IMR-90 (cell line): ENCODE measurements around the gene BCAP31. TPM values are rescaled to one million over a fixed set of nuclear protein-coding genes. Genes with fewer than 3 reads are reported as not detected.
A peak's percentile ranks its signal among the peaks of the same experiment; 100 is the strongest.

Experiments
- ATAC-seq: fragments of 200-7000 bp; cut with Tn5 transposase; 2 replicates; pipeline ENCODE4 v1.9.1; 2020; ENCODE audit warnings: low read depth, mild to moderate bottlenecking, moderate library complexity
- BruUV-seq: library from RNA; stranded (reverse); fragments of 400-500 nt; replicated peaks from 2 replicates; lab custom pipeline; 2021; lab: Mats Ljungman, UMichigan
- CTCF ChIA-PET: fragments of 300-600 bp; formaldehyde crosslinking; extraction: SDS; loops from one replicate; lab custom pipeline; 2021; ENCODE audit warnings: antibody characterized with exemption; lab: Yijun Ruan, JAX
- POLR2A ChIA-PET: fragments of 300-600 bp; sonication (Branson Sonifier 250); formaldehyde crosslinking; loops from one replicate; lab custom pipeline; 2022; ENCODE audit warnings: antibody characterized with exemption; ENCODE audit not compliant: unreplicated experiment; lab: Charles Lee
- DNase-seq: peaks from one replicate; pipeline ENCODE4 v3.0.0; 2013
- H2AFZ ChIP-seq: replicated peaks from 2 replicates; pipeline ENCODE3; 2013; ENCODE audit warnings: low read length, mild to moderate bottlenecking; ENCODE audit not compliant: poor library complexity
- H2AK5ac ChIP-seq: 2 replicates; pipeline ENCODE4 v1.6.1; 2013; ENCODE audit warnings: low read depth, low read length, inconsistent platforms
- H2AK9ac ChIP-seq: replicated peaks from 2 replicates; pipeline ENCODE3; 2013; ENCODE audit warnings: mild to moderate bottlenecking, low read depth, low read length, moderate library complexity; ENCODE audit not compliant: poor library complexity
- H2BK120ac ChIP-seq: 2 replicates; pipeline ENCODE4 v1.6.1; 2013; ENCODE audit warnings: low read depth, low read length, inconsistent platforms
- H2BK15ac ChIP-seq: 3 replicates; pipeline ENCODE4 v1.6.1; 2013; ENCODE audit warnings: low read depth, low read length, inconsistent platforms
- H2BK20ac ChIP-seq: 2 replicates; pipeline ENCODE4 v1.6.1; 2013; ENCODE audit warnings: low read depth, mild to moderate bottlenecking, inconsistent platforms, low read length, moderate library complexity
- H2BK5ac ChIP-seq: 2 replicates; pipeline ENCODE4 v1.6.1; 2013; ENCODE audit warnings: mild to moderate bottlenecking, low read depth, low read length, inconsistent platforms; ENCODE audit not compliant: poor library complexity, severe bottlenecking
- H3K14ac ChIP-seq: replicated peaks from 2 replicates; pipeline ENCODE4 v1.6.1; 2013; ENCODE audit warnings: low read depth, low read length, inconsistent platforms
- H3K18ac ChIP-seq: 2 replicates; pipeline ENCODE4 v1.6.1; 2013; ENCODE audit warnings: low read depth, low read length, control low read depth
- H3K23ac ChIP-seq: 2 replicates; pipeline ENCODE4 v1.6.1; 2013; ENCODE audit warnings: low read depth, low read length, inconsistent platforms
- H3K27ac ChIP-seq: 2 replicates; pipeline ENCODE4 v1.5.1; 2013; ENCODE audit warnings: mild to moderate bottlenecking, control low read depth, low read length; ENCODE audit not compliant: insufficient read depth
- H3K27me3 ChIP-seq: 2 replicates; pipeline ENCODE4 v1.6.1; 2013; ENCODE audit warnings: low read length; ENCODE audit not compliant: control insufficient read depth, insufficient read depth
- H3K36me3 ChIP-seq: 2 replicates; pipeline ENCODE4 v1.6.1; 2013; ENCODE audit warnings: low read length, mixed read lengths; ENCODE audit not compliant: control insufficient read depth, insufficient read depth
- H3K4ac ChIP-seq: 2 replicates; pipeline ENCODE4 v1.6.1; 2013; ENCODE audit warnings: low read depth, low read length, inconsistent platforms
- H3K4me1 ChIP-seq: 2 replicates; pipeline ENCODE4 v1.6.1; 2013; ENCODE audit warnings: low read length, mixed read lengths; ENCODE audit not compliant: control insufficient read depth, insufficient read depth
- H3K4me2 ChIP-seq: 2 replicates; pipeline ENCODE4 v1.6.1; 2013; ENCODE audit warnings: low read depth, mild to moderate bottlenecking, control low read depth, low read length, moderate library complexity
- H3K4me3 ChIP-seq: 2 replicates; pipeline ENCODE4 v1.5.1; 2013; ENCODE audit warnings: low read depth, mild to moderate bottlenecking, control low read depth, low read length, moderate library complexity; ENCODE audit not compliant: insufficient read depth
- H3K56ac ChIP-seq: 2 replicates; pipeline ENCODE4 v1.6.1; 2013; ENCODE audit warnings: low read length, inconsistent platforms; ENCODE audit not compliant: insufficient read depth; ENCODE audit errors: extremely low read depth
- H3K79me1 ChIP-seq, 2 experiments: 2 replicates each; pipeline ENCODE4 v1.6.1; 2013; ENCODE audit warnings: low read length in 2 of 2, inconsistent platforms in 1 of 2, low read depth in 1 of 2
- H3K9ac ChIP-seq: 2 replicates; pipeline ENCODE4 v1.6.1; 2013; ENCODE audit warnings: low read depth, low read length, control low read depth
- H3K9me1 ChIP-seq: 2 replicates; pipeline ENCODE4 v1.6.1; 2013; ENCODE audit warnings: low read length, inconsistent platforms; ENCODE audit not compliant: insufficient read depth
- H3K9me3 ChIP-seq: 2 replicates; pipeline ENCODE4 v1.6.1; 2013; ENCODE audit warnings: low read length; ENCODE audit not compliant: control insufficient read depth, insufficient read depth
- H4K20me1 ChIP-seq: 2 replicates; pipeline ENCODE4 v1.6.1; 2013; ENCODE audit warnings: low read length, inconsistent platforms; ENCODE audit not compliant: insufficient read depth
- H4K5ac ChIP-seq: 2 replicates; pipeline ENCODE4 v1.6.1; 2013; ENCODE audit warnings: mild to moderate bottlenecking, low read depth, low read length, control low read depth
- H4K8ac ChIP-seq, 2 experiments: 2 replicates each; pipeline ENCODE4 v1.6.1; 2013; ENCODE audit warnings: low read depth in 2 of 2, low read length in 2 of 2, control low read depth in 1 of 2, inconsistent platforms in 1 of 2
- H4K91ac ChIP-seq: 2 replicates; pipeline ENCODE4 v1.6.1; 2013; ENCODE audit warnings: low read depth, low read length, inconsistent platforms; ENCODE audit not compliant: insufficient read depth
- BHLHE40 ChIP-seq: fragments of 150-350 bp; IDR thresholded peaks from 2 replicates; pipeline ENCODE4 v1.6.1; 2016; ENCODE audit warnings: mild to moderate bottlenecking, low read depth, low read length
- CEBPB ChIP-seq: IDR thresholded peaks from 2 replicates; pipeline ENCODE4 v1.6.1; 2012; ENCODE audit warnings: low read depth, low read length, improper control_type of control experiment
- CTCF ChIP-seq: conservative IDR thresholded peaks from 2 replicates; pipeline ENCODE4 v1.5.1; 2012; ENCODE audit warnings: mild to moderate bottlenecking, low read depth, low read length, improper control_type of control experiment
- FOS ChIP-seq: fragments of 150-350 bp; IDR thresholded peaks from 2 replicates; pipeline ENCODE4 v1.6.1; 2016; ENCODE audit warnings: low read depth, low read length
- MAFK ChIP-seq: IDR thresholded peaks from 2 replicates; pipeline ENCODE4 v1.6.1; 2012; ENCODE audit warnings: low read depth, low read length, improper control_type of control experiment
- MAZ ChIP-seq: IDR thresholded peaks from 2 replicates; pipeline ENCODE4 v1.6.1; 2012; ENCODE audit warnings: low read depth, mild to moderate bottlenecking, low read length, improper control_type of control experiment, moderate library complexity, borderline replicate concordance
- MXI1 ChIP-seq: IDR thresholded peaks from 2 replicates; pipeline ENCODE4 v1.6.1; 2012; ENCODE audit warnings: low read depth, mild to moderate bottlenecking, low read length, moderate library complexity, borderline replicate concordance
- POLR2A ChIP-seq: IDR thresholded peaks from 2 replicates; pipeline ENCODE4 v1.6.1; 2012; ENCODE audit warnings: mild to moderate bottlenecking, low read depth, low read length
- RAD21 ChIP-seq: IDR thresholded peaks from 2 replicates; pipeline ENCODE4 v1.6.1; 2012; ENCODE audit warnings: low read length, improper control_type of control experiment
- RCOR1 ChIP-seq: IDR thresholded peaks from 2 replicates; pipeline ENCODE4 v1.6.1; 2012; ENCODE audit warnings: mild to moderate bottlenecking, low read length, improper control_type of control experiment; ENCODE audit not compliant: insufficient replicate concordance
- SMC3 ChIP-seq: fragments of 150-350 bp; IDR thresholded peaks from 2 replicates; pipeline ENCODE4 v1.6.1; 2016; ENCODE audit warnings: low read depth, mild to moderate bottlenecking, antibody characterized with exemption, low read length, moderate library complexity
- WGBS, 2 experiments: methylation state at CpG; one replicate each; pipeline versions ENCODE4 v1.1.5 to v1.1.7; 2013; ENCODE audit warnings: missing lambda C conversion rate in 2 of 2; ENCODE audit not compliant: insufficient read length in 1 of 2; ENCODE audit errors: extremely low coverage in 2 of 2; 5-methylcytosine and 5-hydroxymethylcytosine counted together
- dilution Hi-C: fragments of 300-500 bp; cut with HindIII; formaldehyde crosslinking; loops from one replicate; pipeline ENCODE4 v1.14.3; 2018; ENCODE audit warnings: low sequenced_read_pairs; ENCODE audit not compliant: unreplicated experiment
- in situ Hi-C: fragments of 300-500 bp; cut with MboI; formaldehyde crosslinking; loops from 3 replicates; pipeline ENCODE4 v1.14.3; 2019; ENCODE audit warnings: low sequenced_read_pairs, inconsistent platforms, mixed read lengths
- intact Hi-C: fragments of 100-400 bp; cut with micrococcal nuclease; formaldehyde crosslinking; loops from 2 replicates; pipeline ENCODE4 v1.10.0; 2022
- polyA plus RNA-seq, 3 experiments: library from polyadenylated mRNA; depleted of rRNA; stranded (reverse); fragments of >200 nt; gene quantifications; 2 replicates each; pipeline ENCODE4 v1.2.3, GENCODE V29; 2012; ENCODE audit warnings: low replicate concordance in 1 of 3
- total RNA-seq: library from RNA; depleted of rRNA; stranded (reverse); fragments of >200 nt; gene quantifications from 2 replicates; pipeline ENCODE4 v1.2.3, GENCODE V29; 2012

BCAP31 gene
- total and polyA plus RNA-seq, 2 of the 4 experiments (the other 2 are of a cell fraction) = 125 to 244 TPM

GRCh38 chrX:153725039-153725831, 1.0 kb upstream of the BCAP31 start (continued):
- no peak for TF ChIP-seq MXI1
- no peak for TF ChIP-seq SMC3

GRCh38 chrX:153723351-153724251, 586 bp downstream of the BCAP31 start:
- Histone ChIP-seq H3K9me1 (peaks cover 5% of the 10 kb centered on the region; the same call in 1 of the 2 replicates), H3K27me3 (no peaks in the 10 kb centered on the region), H2AK5ac (peak overlapping the region; percentile 47), H2BK5ac (peak overlapping the region; percentile 53), H3K4me3 (peak overlapping the region; percentile 82), H3K14ac (peak overlapping the region; percentile 29; the same call in 1 of the 2 replicates), H3K4me1 (peaks cover 17% of the 10 kb centered on the region), H3K4ac (peak overlapping the region; percentile 27), H2AFZ (peak overlapping the region; percentile 83), H2BK20ac (no peak overlapping the region), H4K91ac (peak overlapping the region; percentile 53; the same call in 1 of the 2 replicates), H4K8ac (peak overlapping the region; percentile 43 to 53; a peak in 3 of 4 replicates), H4K20me1 (peaks cover 14% of the 10 kb centered on the region), H2BK15ac (no peak overlapping the region), H3K36me3 (peaks cover 17% of the 10 kb centered on the region), H4K5ac (no peak overlapping the region), H3K9me3 (no peaks in the 10 kb centered on the region), H3K27ac (peak overlapping the region; percentile 69), H3K4me2 (peak overlapping the region; percentile 68), H2AK9ac (peak overlapping the region; percentile 93), H3K79me1 (peaks cover 5 to 32% of the 10 kb centered on the region in 2 experiments; a peak in 3 of 4 replicates), H3K23ac (peak overlapping the region; percentile 18; the same call in 1 of the 2 replicates), H3K9ac (peak overlapping the region; percentile 65), H2BK120ac (no peak overlapping the region), H3K56ac (peak overlapping the region; percentile 12; the same call in 1 of the 2 replicates), H3K18ac (no peak overlapping the region)
- POLR2A ChIA-PET = no interaction called here
- dilution Hi-C loops = no loop called here
- peak; percentile 37 for DNase-seq
- intact Hi-C loops = no loop called here
- in situ Hi-C loops = no loop called here
- WGBS, 2 experiments = 27% methylated on average over 51 of the region's 78 CpGs; no CpG with 5 or more reads in 1 of the 2 experiments
- no TSS peak for BruUV-seq
- ATAC-seq = peak; percentile 4
- CTCF ChIA-PET = no interaction called here
- TF ChIP-seq RAD21 (no peak), MAZ (no peak), CEBPB (no peak), MAFK (no peak), CTCF (peak; percentile 34; the same call in 1 of the 2 replicates), BHLHE40 (peak; percentile 19; the same call in 1 of the 2 replicates), FOS (no peak), RCOR1 (no peak), MXI1 (0 out of 2 replicates have a peak, but pooled peaks have one; percentile 7), POLR2A (no peak), SMC3 (no peak)
